ENCODE data around the gene ANKRD44.

- TF ChIP-seq CTCF (conservative IDR thresholded peaks at IDR 0.05; ENCODE audit: low read length) (no peak), EZH2phosphoT487 (IDR thresholded peaks at IDR 0.05; ENCODE audit: borderline replicate concordance) (no peak)
Observed at GRCh38 chr2:196959281-196959680, 351.3 kb downstream of the ANKRD44 start.
